ENCODE results near the gene SNX30.

The SNX30 gene

GRCh38 chr9:112833081-112833480, 82.5 kb downstream of the SNX30 start:
- no peak for DNase-seq

GRCh38 chr9:112836394-112836793, 85.8 kb downstream of the SNX30 start:
- DNase-seq = no peak

GRCh38 chr9:112838342-112838741, 87.8 kb downstream of the SNX30 start:
- DNase-seq = no peak

- no peak for DNase-seq
Measured at GRCh38 chr9:112839331-112839730, 88.8 kb downstream of the SNX30 start.

GRCh38 chr9:112841261-112841660, 90.7 kb downstream of the SNX30 start:
- DNase-seq = no peak

- no peak for DNase-seq
Measured at GRCh38 chr9:112842555-112842954, 92.0 kb downstream of the SNX30 start.

GRCh38 chr9:112844771-112845542, 94.4 kb downstream of the SNX30 start:
- peak; percentile 80 for DNase-seq

GRCh38 chr9:112846528-112847488, 96.2 kb downstream of the SNX30 start:
- DNase-seq = no peak

GRCh38 chr9:112848316-112849151, 98.0 kb downstream of the SNX30 start:
- no peak for DNase-seq

- no peak for DNase-seq
Measured at GRCh38 chr9:112849363-112849922, 98.9 kb downstream of the SNX30 start.

GRCh38 chr9:112850840-112851239, 100.3 kb downstream of the SNX30 start:
- DNase-seq = no peak

- no peak for DNase-seq
Measured at GRCh38 chr9:112852741-112853504, 102.4 kb downstream of the SNX30 start.

- DNase-seq = no peak
Measured at GRCh38 chr9:112853882-112854585, 103.5 kb downstream of the SNX30 start.

GRCh38 chr9:112854657-112855056, 104.1 kb downstream of the SNX30 start:
- no peak for DNase-seq

GRCh38 chr9:112856200-112856599, 105.6 kb downstream of the SNX30 start:
- DNase-seq = no peak

- DNase-seq = no peak
Measured at GRCh38 chr9:112856843-112857242, 106.3 kb downstream of the SNX30 start.

- no peak for DNase-seq
Measured at GRCh38 chr9:112858005-112858404, 107.4 kb downstream of the SNX30 start.

- DNase-seq = peak; percentile 57
Measured at GRCh38 chr9:112858625-112859147, 108.1 kb downstream of the SNX30 start.

- no peak for DNase-seq
Measured at GRCh38 chr9:112860451-112860850, 109.9 kb downstream of the SNX30 start.

GRCh38 chr9:112861155-112861554, 110.6 kb downstream of the SNX30 start:
- DNase-seq = no peak
